K562 (cell line): ENCODE measurements around the gene PPP1R13L. TPM values are rescaled to one million over a fixed set of nuclear protein-coding genes. Genes with fewer than 3 reads are reported as not detected.

Experiments used
- ARID3A ChIP-seq: IDR thresholded peaks from 2 replicates; pipeline ENCODE4 v1.6.1; 2012; ENCODE audit warnings: low read depth, low read length, improper control_type of control experiment, borderline replicate concordance
- BRCA1 ChIP-seq, 2 experiments: fragments of 450-650 bp in 1 of 2; sonication (generic) in 1 of 2; formaldehyde crosslinking in 1 of 2; IDR thresholded peaks; 2 replicates each; pipeline versions ENCODE4 v1.5.0 to v1.6.1; 2017 to 2020; ENCODE audit warnings: mild to moderate bottlenecking in 1 of 2, missing genetic modification reagents in 1 of 2
- BRF1 ChIP-seq: IDR thresholded peaks from 3 replicates; pipeline ENCODE4 v1.6.1; 2011; ENCODE audit warnings: borderline replicate concordance, mild to moderate bottlenecking; ENCODE audit not compliant: insufficient read length; ENCODE audit errors: extremely low read depth
- CBX1 ChIP-seq: sonication (generic); IDR thresholded peaks from 2 replicates; pipeline ENCODE4 v1.6.1; 2016; ENCODE audit warnings: antibody characterized with exemption, low read depth, mild to moderate bottlenecking
- CREB5 ChIP-seq: fragments of 250-450 bp; sonication (Bioruptor Pico); IDR thresholded peaks from 2 replicates; pipeline ENCODE4 v1.5.0; 2020; ENCODE audit warnings: mild to moderate bottlenecking
- DIDO1 ChIP-seq: fragments of 450-650 bp; IDR thresholded peaks from 2 replicates; pipeline ENCODE4 v1.6.1; 2016; ENCODE audit warnings: low read depth, missing biosample characterization, missing genetic modification characterization
- E2F5 ChIP-seq: sonication (generic); formaldehyde crosslinking; IDR thresholded peaks from 2 replicates; pipeline ENCODE4 v1.8.0; 2022; ENCODE audit warnings: mild to moderate bottlenecking, missing genetic modification reagents
- FOSL1 ChIP-seq: fragments of 200-800 bp; sonication (Bioruptor generic); conservative IDR thresholded peaks from 2 replicates; pipeline ENCODE4 v1.6.1; 2016; ENCODE audit warnings: missing genetic modification characterization, missing compliant biosample characterization
- MCM7 ChIP-seq, 2 experiments: fragments of 450-650 bp; IDR thresholded peaks; 2 replicates each; pipeline ENCODE4 v1.6.1; 2016 to 2018
- NR2F6 ChIP-seq: fragments of 450-650 bp; formaldehyde crosslinking; IDR thresholded peaks from 2 replicates; pipeline ENCODE4 v1.4.0; 2020; ENCODE audit warnings: mild to moderate bottlenecking
- SMAD2 ChIP-seq: fragments of 150-350 bp; IDR thresholded peaks from 2 replicates; pipeline ENCODE4 v1.6.1; 2014; ENCODE audit warnings: low read depth, mild to moderate bottlenecking, low read length
- SMARCA4 ChIP-seq: fragments of 450-650 bp; IDR thresholded peaks from 2 replicates; pipeline ENCODE4 v1.6.1; 2016
- SOX6 ChIP-seq: fragments of 450-650 bp; IDR thresholded peaks from 2 replicates; pipeline ENCODE4 v1.6.1; 2014; ENCODE audit warnings: mild to moderate bottlenecking
- TBP ChIP-seq: optimal IDR thresholded peaks from 2 replicates; pipeline ENCODE3; 2011; ENCODE audit warnings: low read depth, low read length, improper control_type of control experiment
- ZEB2 ChIP-seq: fragments of 450-650 bp; IDR thresholded peaks from 2 replicates; pipeline ENCODE4 v1.6.1; 2016
- ZNF592 ChIP-seq: fragments of 450-650 bp; IDR thresholded peaks from 2 replicates; pipeline ENCODE4 v1.6.1; 2017; ENCODE audit warnings: antibody characterized with exemption, mild to moderate bottlenecking
- polyA plus RNA-seq, 8 experiments: library from polyadenylated mRNA; depleted of rRNA in 4 of 8; stranded (reverse) in 5 of 8; unstranded in 3 of 8; fragments of >200 nt; fragmentation: Nextera tagmentation in 2 of 8; fragmentation: Illumina TruSeq in 1 of 8; extraction: Ambion mirVana in 2 of 8; extraction: Trizol in 1 of 8; gene quantifications; 2 replicates each; pipeline versions ENCODE4 v1.2.1 to v1.2.3, GENCODE V29; 2011 to 2014; ENCODE audit warnings: inconsistent platforms in 1 of 8, missing spikeins in 1 of 8
- total RNA-seq, 7 experiments: library from RNA; depleted of rRNA in 6 of 7; stranded (reverse); fragments of >200 nt in 6 of 7; fragmentation: Illumina TruSeq in 2 of 7; extraction: Trizol in 2 of 7; gene quantifications; 2 replicates each; pipeline versions ENCODE4 v1.2.1 to v1.2.3, GENCODE V29; 2011 to 2021; ENCODE audit warnings: low replicate concordance in 1 of 7
- TF ChIP-seq, protein P1 (sequence below): fragments of 250-450 bp; sonication (Bioruptor Pico); IDR thresholded peaks from 2 replicates; pipeline ENCODE4 v1.8.0; 2021; ENCODE audit warnings: moderate library complexity, mild to moderate bottlenecking, inconsistent platforms
- TF ChIP-seq, protein P2 (sequence below): fragments of 200-400 bp; formaldehyde crosslinking; IDR thresholded peaks from 2 replicates; pipeline ENCODE4 v1.6.1; 2017; ENCODE audit warnings: mild to moderate bottlenecking, low read depth, low read length, moderate library complexity

Gene PPP1R13L
- total and polyA plus RNA-seq, 9 of the 15 experiments (the other 6 are each of a cell fraction or from before 2014, with no cell fraction given) = 0.32 to 6.7 (median 2.0) TPM

DNA sequence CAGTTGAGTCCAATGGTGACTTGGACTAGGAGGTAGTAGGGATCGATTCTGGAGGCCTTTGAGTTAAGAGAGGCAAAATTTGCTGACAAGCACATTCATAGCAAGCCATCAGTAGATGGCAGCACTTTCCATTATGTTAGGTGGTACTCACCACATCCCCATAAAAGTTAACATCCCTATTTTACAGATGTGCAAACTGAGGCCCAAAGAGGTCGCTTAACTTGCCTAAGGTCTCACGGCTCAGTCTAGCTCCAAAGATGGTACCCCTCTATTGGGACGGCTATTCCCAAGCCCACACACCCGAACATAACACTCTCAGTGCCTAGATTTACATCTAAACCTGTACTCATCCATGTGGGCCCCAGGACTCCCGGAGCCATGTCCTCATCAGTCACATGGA, 41.4 kb upstream of the PPP1R13L start (continued):
- TF ChIP-seq ZNF592 = no peak
- no peak for TF ChIP-seq ARID3A
- no peak for TF ChIP-seq NR2F6 (CRISPR knock-in tag)
- no peak for TF ChIP-seq BRF1
- no peak for TF ChIP-seq E2F5 (CRISPR knock-in tag)
- no peak for TF ChIP-seq DIDO1 (tag)
- no peak for TF ChIP-seq BRCA1 (IDR thresholded peaks at IDR 0.05)
- TF ChIP-seq BRCA1 (CRISPR knock-in tag; IDR thresholded peaks at IDR 0.05) = no peak
- TF ChIP-seq CBX1 = peak; percentile 96; the same call in 1 of the 2 replicates
- 0 out of 2 replicates have a peak, but pooled peaks have one; percentile 11 for TF ChIP-seq SOX6
- no peak for TF ChIP-seq TBP
- TF ChIP-seq CREB5 (CRISPR knock-in tag) = no peak
- TF ChIP-seq, protein P1, sequence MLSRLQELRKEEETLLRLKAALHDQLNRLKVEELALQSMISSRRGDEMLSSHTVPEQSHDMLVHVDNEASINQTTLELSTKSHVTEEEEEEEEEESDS (CRISPR knock-in tag) = no peak
- no peak for TF ChIP-seq SMARCA4
- TF ChIP-seq, protein P2, sequence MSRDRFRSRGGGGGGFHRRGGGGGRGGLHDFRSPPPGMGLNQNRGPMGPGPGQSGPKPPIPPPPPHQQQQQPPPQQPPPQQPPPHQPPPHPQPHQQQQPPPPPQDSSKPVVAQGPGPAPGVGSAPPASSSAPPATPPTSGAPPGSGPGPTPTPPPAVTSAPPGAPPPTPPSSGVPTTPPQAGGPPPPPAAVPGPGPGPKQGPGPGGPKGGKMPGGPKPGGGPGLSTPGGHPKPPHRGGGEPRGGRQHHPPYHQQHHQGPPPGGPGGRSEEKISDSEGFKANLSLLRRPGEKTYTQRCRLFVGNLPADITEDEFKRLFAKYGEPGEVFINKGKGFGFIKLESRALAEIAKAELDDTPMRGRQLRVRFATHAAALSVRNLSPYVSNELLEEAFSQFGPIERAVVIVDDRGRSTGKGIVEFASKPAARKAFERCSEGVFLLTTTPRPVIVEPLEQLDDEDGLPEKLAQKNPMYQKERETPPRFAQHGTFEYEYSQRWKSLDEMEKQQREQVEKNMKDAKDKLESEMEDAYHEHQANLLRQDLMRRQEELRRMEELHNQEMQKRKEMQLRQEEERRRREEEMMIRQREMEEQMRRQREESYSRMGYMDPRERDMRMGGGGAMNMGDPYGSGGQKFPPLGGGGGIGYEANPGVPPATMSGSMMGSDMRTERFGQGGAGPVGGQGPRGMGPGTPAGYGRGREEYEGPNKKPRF = no peak
- no peak for TF ChIP-seq ZEB2
- no peak for TF ChIP-seq SMAD2
- no peak for TF ChIP-seq MCM7 (IDR thresholded peaks at IDR 0.05)
- no peak for TF ChIP-seq FOSL1 (tag)
